B cell (primary cell): ENCODE data around the gene CEND1. TPM values are rescaled to one million over a fixed set of nuclear protein-coding genes. Genes with fewer than 3 reads are reported as not detected.

ENCODE experiments used
- ATAC-seq: fragments of 200-7000 bp; cut with Tn5 transposase; one replicate; pipeline ENCODE4 v1.10.0; 2021; ENCODE audit warnings: low read depth, mild to moderate bottlenecking, moderate number of reproducible peaks, moderate library complexity
- CTCF ChIA-PET: fragments of 350-600 bp; sonication (Branson Sonifier 250); formaldehyde crosslinking; loops from one replicate; lab custom pipeline; 2021; ENCODE audit warnings: antibody characterized with exemption, inconsistent platforms; lab: Charles Lee
- POLR2A ChIA-PET: fragments of 350-600 bp; sonication (Branson Sonifier 250); formaldehyde crosslinking; loops from one replicate; lab custom pipeline; 2021; ENCODE audit warnings: antibody characterized with exemption; lab: Charles Lee
- DNase-seq: peaks from one replicate; pipeline ENCODE4 v3.0.0; 2013
- H2AFZ ChIP-seq: 2 replicates; pipeline ENCODE4 v1.6.1; 2012; ENCODE audit warnings: mild to moderate bottlenecking, low read depth, low read length; ENCODE audit not compliant: insufficient read depth, poor library complexity, severe bottlenecking
- H3K27ac ChIP-seq, 2 donors: 1 replicate in 1 of 2; 2 replicates in 1 of 2; pipeline ENCODE4 v1.5.1; 2012 to 2013; ENCODE audit warnings: low read length in 2 of 2, mild to moderate bottlenecking in 2 of 2, moderate library complexity in 1 of 2
- H3K27me3 ChIP-seq, 4 experiments: fragments of 200-600 bp in 1 of 4; sonication (generic) in 1 of 4; replicated peaks in 1 of 4; 1 replicate in 2 of 4; 2 replicates in 2 of 4; pipeline versions ENCODE4 v1.6.1 to v1.7.0; 2013 to 2016; ENCODE audit warnings: low read length in 3 of 4, mild to moderate bottlenecking in 2 of 4, mixed read lengths in 1 of 4, moderate library complexity in 1 of 4; ENCODE audit not compliant: insufficient read depth in 4 of 4, control insufficient read depth in 3 of 4; ENCODE audit errors: control extremely low read depth in 1 of 4
- H3K36me3 ChIP-seq, 2 experiments: replicated peaks in 1 of 2; 1 replicate in 1 of 2; 2 replicates in 1 of 2; pipeline versions ENCODE4 v1.6.1 to v1.7.1; 2013; ENCODE audit warnings: low read length in 1 of 2; ENCODE audit not compliant: insufficient read depth in 2 of 2, control insufficient read depth in 1 of 2; ENCODE audit errors: control extremely low read depth in 1 of 2, extremely low read depth in 1 of 2
- H3K4me1 ChIP-seq, 2 donors: fragments of 200-600 bp in 1 of 2; sonication (generic) in 1 of 2; 1 replicate in 1 of 2; 2 replicates in 1 of 2; pipeline versions ENCODE4 v1.5.1 to v1.6.1; 2013 to 2017; ENCODE audit warnings: low read length in 2 of 2; ENCODE audit not compliant: control insufficient read depth in 2 of 2, insufficient read depth in 2 of 2
- H3K4me2 ChIP-seq: replicated peaks from 2 replicates; pipeline ENCODE3; 2012; ENCODE audit warnings: mild to moderate bottlenecking, low read depth, low read length; ENCODE audit not compliant: poor library complexity, severe bottlenecking
- H3K4me3 ChIP-seq, 5 experiments: fragments of 200-600 bp in 1 of 5; sonication (generic) in 1 of 5; 1 replicate in 3 of 5; 2 replicates in 2 of 5; pipeline versions ENCODE4 v1.5.1 to v1.7.0; 2011 to 2016; ENCODE audit warnings: low read length in 4 of 5, mild to moderate bottlenecking in 4 of 5, low read depth in 2 of 5, control low read depth in 1 of 5, moderate library complexity in 1 of 5; ENCODE audit not compliant: insufficient read depth in 1 of 5; ENCODE audit errors: control extremely low read depth in 1 of 5, extremely low read depth in 1 of 5
- H3K79me2 ChIP-seq: fragments of 200-600 bp; sonication (generic); one replicate; pipeline ENCODE4 v1.6.0; 2016; ENCODE audit warnings: low read length; ENCODE audit not compliant: control insufficient read depth, insufficient read depth
- H3K9ac ChIP-seq: fragments of 200-600 bp; sonication (generic); 2 replicates; pipeline ENCODE4 v1.6.1; 2017; ENCODE audit warnings: mild to moderate bottlenecking, low read length, moderate library complexity
- H3K9me3 ChIP-seq, 3 donors: one replicate each; pipeline versions ENCODE4 v1.6.1 to v1.7.1; 2013; ENCODE audit warnings: low read length in 2 of 3; ENCODE audit not compliant: control insufficient read depth in 2 of 3, insufficient read depth in 1 of 3; ENCODE audit errors: control extremely low read depth in 1 of 3
- H4K20me1 ChIP-seq: 2 replicates; pipeline ENCODE4 v1.6.0; 2012; ENCODE audit warnings: mild to moderate bottlenecking, low read length; ENCODE audit not compliant: insufficient read depth, control insufficient read depth, poor library complexity, severe bottlenecking
- H3K27ac Mint-ChIP-seq: one replicate; pipeline ENCODE4 v1.8.0; 2021; ENCODE audit warnings: mixed read lengths
- H3K27me3 Mint-ChIP-seq: one replicate; pipeline ENCODE4 v1.8.0; 2021; ENCODE audit warnings: mixed read lengths
- H3K4me1 Mint-ChIP-seq: one replicate; pipeline ENCODE4 v1.8.0; 2021; ENCODE audit warnings: mixed read lengths
- H3K4me3 Mint-ChIP-seq: one replicate; pipeline ENCODE4 v1.8.0; 2021; ENCODE audit warnings: mixed read lengths
- H3K9me3 Mint-ChIP-seq: one replicate; pipeline ENCODE4 v1.8.0; 2022; ENCODE audit warnings: mixed read lengths; ENCODE audit not compliant: insufficient read depth
- EZH2 ChIP-seq: IDR thresholded peaks from 2 replicates; pipeline ENCODE4 v1.6.1; 2012; ENCODE audit warnings: borderline replicate concordance, low read depth, mild to moderate bottlenecking, moderate library complexity, low read length; ENCODE audit not compliant: insufficient read depth, poor library complexity, severe bottlenecking
- WGBS: methylation state at CpG from one replicate; pipeline ENCODE4 v1.1.5; 2013; ENCODE audit warnings: missing lambda C conversion rate; ENCODE audit not compliant: insufficient coverage; 5-methylcytosine and 5-hydroxymethylcytosine counted together
- intact Hi-C: fragments of 100-400 bp; cut with micrococcal nuclease; formaldehyde crosslinking; loops from one replicate; pipeline ENCODE4 v1.10.0; 2022
- polyA plus RNA-seq: library from polyadenylated mRNA; depleted of rRNA; stranded (reverse); fragments of >200 nt; gene quantifications from 2 replicates; pipeline ENCODE4 v1.2.3, GENCODE V29; 2012
- total RNA-seq, 2 donors: library from RNA; stranded (reverse); fragments of 120-200 nt in 1 of 2; gene quantifications; 1 replicate in 1 of 2; 2 replicates in 1 of 2; pipeline versions ENCODE4 v1.2.3 to v1.2.4, GENCODE V29; 2013 to 2022
- TF ChIP-seq, protein P1 (sequence below): fragments of 200-600 bp; IDR thresholded peaks from one replicate; pipeline ENCODE4 v1.8.0; 2022; ENCODE audit warnings: antibody characterized with exemption, mild to moderate bottlenecking

CEND1 gene
- total and polyA plus RNA-seq, 2 donors (not counting 1 experiment from before 2014, with no cell fraction given) = 0.13 to 0.39 TPM

DNA sequence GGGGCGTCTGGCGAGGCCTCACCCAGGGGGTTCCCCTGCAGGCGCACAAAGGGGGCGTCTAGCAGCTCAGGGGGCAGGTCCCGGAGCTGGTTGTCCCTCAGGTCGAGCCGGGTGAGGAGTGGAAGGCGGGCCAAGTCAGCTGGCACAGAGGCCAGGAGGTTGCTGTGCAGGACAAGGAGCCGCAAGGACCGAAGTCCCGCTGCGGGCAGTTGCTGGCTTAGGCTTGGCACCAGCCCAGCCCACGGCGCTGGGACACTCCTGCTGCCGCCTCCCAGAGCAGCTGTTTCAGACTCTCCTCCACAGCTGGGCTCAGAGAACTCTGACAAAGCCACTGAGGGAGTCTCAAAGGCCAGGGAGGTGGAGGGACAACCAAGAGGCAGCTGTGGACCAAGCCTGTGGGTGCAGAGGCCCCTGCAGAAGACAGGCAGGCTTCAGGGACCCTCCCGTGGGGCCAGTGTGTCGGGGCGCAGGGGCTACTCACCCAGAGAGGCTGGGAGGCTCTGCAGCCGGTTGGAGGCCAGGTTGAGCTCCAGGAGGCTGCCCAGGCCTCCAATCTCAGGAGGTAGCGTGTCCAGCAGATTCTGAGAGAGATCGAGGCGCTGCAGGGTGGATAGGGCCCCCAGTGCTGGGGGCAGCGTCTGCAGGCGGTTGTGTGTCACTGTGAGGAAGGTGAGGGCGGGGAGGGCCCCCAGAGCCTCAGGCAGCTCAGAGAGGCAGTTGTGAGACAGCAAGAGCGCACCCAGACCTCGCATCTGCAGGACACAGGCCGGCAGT is 13.0 kb upstream of the CEND1 start:
- CTCF ChIA-PET = interaction anchor here (1.1 kb wide), 1 partner anchor 81 kb away, joined by 3 read pairs; no protein-coding TSS in a partner anchor
- 95% methylated on average over 28 of the region's 28 CpGs for WGBS
- Histone ChIP-seq H4K20me1 (peaks cover 46% of the 10 kb centered on the region), H3K36me3 (peaks cover 0 to 9% of the 10 kb centered on the region in 2 experiments), H2AFZ (no peak overlapping the region), H3K79me2 (peaks cover 62% of the 10 kb centered on the region), H3K4me3 (no peak overlapping the region), H3K27me3 (no peaks in the 10 kb centered on the region), H3K9me3 (no peaks in the 10 kb centered on the region), H3K4me2 (no peak overlapping the region), H3K27ac (no peak overlapping the region), H3K9ac (no peak overlapping the region), H3K4me1 (peaks cover 10 to 29% of the 10 kb centered on the region in 2 donors)
- intact Hi-C loops = no loop called here
- DNase-seq = no peak
- TF ChIP-seq EZH2 = no peak
- TF ChIP-seq, protein P1, sequence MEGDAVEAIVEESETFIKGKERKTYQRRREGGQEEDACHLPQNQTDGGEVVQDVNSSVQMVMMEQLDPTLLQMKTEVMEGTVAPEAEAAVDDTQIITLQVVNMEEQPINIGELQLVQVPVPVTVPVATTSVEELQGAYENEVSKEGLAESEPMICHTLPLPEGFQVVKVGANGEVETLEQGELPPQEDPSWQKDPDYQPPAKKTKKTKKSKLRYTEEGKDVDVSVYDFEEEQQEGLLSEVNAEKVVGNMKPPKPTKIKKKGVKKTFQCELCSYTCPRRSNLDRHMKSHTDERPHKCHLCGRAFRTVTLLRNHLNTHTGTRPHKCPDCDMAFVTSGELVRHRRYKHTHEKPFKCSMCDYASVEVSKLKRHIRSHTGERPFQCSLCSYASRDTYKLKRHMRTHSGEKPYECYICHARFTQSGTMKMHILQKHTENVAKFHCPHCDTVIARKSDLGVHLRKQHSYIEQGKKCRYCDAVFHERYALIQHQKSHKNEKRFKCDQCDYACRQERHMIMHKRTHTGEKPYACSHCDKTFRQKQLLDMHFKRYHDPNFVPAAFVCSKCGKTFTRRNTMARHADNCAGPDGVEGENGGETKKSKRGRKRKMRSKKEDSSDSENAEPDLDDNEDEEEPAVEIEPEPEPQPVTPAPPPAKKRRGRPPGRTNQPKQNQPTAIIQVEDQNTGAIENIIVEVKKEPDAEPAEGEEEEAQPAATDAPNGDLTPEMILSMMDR = no peak
- H3K9me3 Mint-ChIP-seq = no peaks in the 10 kb centered on the region
- H3K27ac Mint-ChIP-seq = no peak overlapping the region
- POLR2A ChIA-PET = interaction anchor here (0.5 to 0.7 kb wide), 2 partner anchors 12 to 62 kb away, joined by 4 read pairs; no protein-coding TSS in a partner anchor
- peaks cover 11% of the 10 kb centered on the region for H3K4me1 Mint-ChIP-seq
- peak overlapping the region; percentile 37 for H3K4me3 Mint-ChIP-seq
- no peak for ATAC-seq
- no peaks in the 10 kb centered on the region for H3K27me3 Mint-ChIP-seq

DNA sequence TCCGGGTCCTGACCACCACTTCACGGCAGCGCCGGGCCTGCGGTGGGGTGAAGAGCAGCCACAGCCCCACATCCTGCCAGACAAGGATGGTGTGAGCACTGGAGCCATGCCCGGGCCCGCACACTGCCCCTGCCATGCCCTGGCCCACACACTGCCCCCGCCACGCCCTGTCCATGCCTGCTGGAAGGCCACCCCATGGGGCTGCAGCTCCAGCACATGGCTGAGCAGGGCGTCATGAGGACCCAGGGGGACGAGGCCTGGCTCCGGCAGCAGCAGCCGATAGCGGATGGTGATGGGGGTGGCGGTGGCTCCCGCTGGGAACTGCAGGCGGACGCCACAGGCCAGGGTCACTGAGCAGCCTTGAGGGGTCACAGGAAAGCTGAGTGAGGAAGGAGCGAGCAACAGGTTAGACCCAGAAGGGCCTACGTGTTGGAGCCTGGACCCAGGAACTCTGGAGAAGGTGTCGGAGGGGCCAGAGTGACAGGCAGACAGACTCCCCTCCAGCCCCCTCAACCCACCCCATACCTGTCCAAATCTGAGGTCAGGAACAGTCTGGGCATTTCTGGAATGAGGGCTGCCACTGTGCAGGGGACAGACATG is 12.2 kb upstream of the CEND1 start:
- H3K27me3 Mint-ChIP-seq = no peaks in the 10 kb centered on the region
- intact Hi-C loops = no loop called here
- TF ChIP-seq, protein P1 = no peak
- TF ChIP-seq EZH2 = no peak
- DNase-seq (no peak), ATAC-seq (no peak)
- H3K4me1 Mint-ChIP-seq = peaks cover 12% of the 10 kb centered on the region
- Histone ChIP-seq H3K4me3 (no peak overlapping the region), H3K9ac (no peak overlapping the region), H3K79me2 (peaks cover 59% of the 10 kb centered on the region), H2AFZ (no peak overlapping the region), H3K9me3 (no peaks in the 10 kb centered on the region), H4K20me1 (peaks cover 46% of the 10 kb centered on the region), H3K4me1 (peaks cover 10 to 33% of the 10 kb centered on the region in 2 donors), H3K4me2 (no peak overlapping the region), H3K27me3 (no peaks in the 10 kb centered on the region), H3K27ac (no peak overlapping the region), H3K36me3 (peaks cover 0 to 9% of the 10 kb centered on the region in 2 experiments)
- POLR2A ChIA-PET = interaction anchor here (0.5 kb wide), 1 partner anchor 61 kb away, joined by 4 read pairs; no protein-coding TSS in a partner anchor
- no peak overlapping the region for H3K27ac Mint-ChIP-seq
- CTCF ChIA-PET = interaction anchor here (1.1 kb wide), 1 partner anchor 80 kb away, joined by 3 read pairs; no protein-coding TSS in a partner anchor
- H3K9me3 Mint-ChIP-seq = no peaks in the 10 kb centered on the region
- 97% methylated on average over 21 of the region's 21 CpGs for WGBS
- peak overlapping the region; percentile 7 for H3K4me3 Mint-ChIP-seq
